Calu3 (cell line): ENCODE results near the gene NLRP12. TPM values are rescaled to one million over a fixed set of nuclear protein-coding genes. Genes with fewer than 3 reads are reported as not detected.
"Not testable (repeated sequence)": the region's sequence is repeated elsewhere in the genome, so short reads cannot be mapped to it uniquely, and the experiment has no call there.

Source experiments
- BruUV-seq: library from RNA; stranded (reverse); fragments of 400-500 nt; replicated peaks from 2 replicates; lab custom pipeline; 2021; lab: Mats Ljungman, UMichigan
- CTCF ChIA-PET: fragments of 300-600 bp; sonication (Branson Sonifier 250); formaldehyde crosslinking; loops from one replicate; lab custom pipeline; 2022; ENCODE audit warnings: antibody characterized with exemption; lab: Charles Lee
- DNase-seq: peaks from one replicate; pipeline ENCODE4 v3.0.0; 2022
- H3K27ac Mint-ChIP-seq: one replicate; pipeline ENCODE4 v1.8.0; 2022; ENCODE audit warnings: mixed read lengths; ENCODE audit not compliant: unreplicated experiment
- H3K27me3 Mint-ChIP-seq: one replicate; pipeline ENCODE4 v1.8.0; 2022; ENCODE audit warnings: mixed read lengths; ENCODE audit not compliant: unreplicated experiment
- H3K36me3 Mint-ChIP-seq: one replicate; pipeline ENCODE4 v1.8.0; 2022; ENCODE audit warnings: mild to moderate bottlenecking, moderate library complexity, mixed read lengths; ENCODE audit not compliant: insufficient read depth, unreplicated experiment
- H3K4me1 Mint-ChIP-seq: one replicate; pipeline ENCODE4 v1.8.0; 2022; ENCODE audit warnings: mild to moderate bottlenecking, low read depth, mixed read lengths; ENCODE audit not compliant: unreplicated experiment
- H3K4me3 Mint-ChIP-seq: one replicate; pipeline ENCODE4 v1.8.0; 2022; ENCODE audit warnings: mild to moderate bottlenecking, low read depth, moderate library complexity, mixed read lengths; ENCODE audit not compliant: unreplicated experiment
- H3K9me3 Mint-ChIP-seq: one replicate; pipeline ENCODE4 v1.8.0; 2022; ENCODE audit warnings: low read depth, mixed read lengths; ENCODE audit not compliant: unreplicated experiment
- CTCF ChIP-seq: fragments of 200-600 bp; IDR thresholded peaks from one replicate; pipeline ENCODE4 v1.8.0; 2022; ENCODE audit warnings: antibody characterized with exemption; ENCODE audit not compliant: unreplicated experiment
- intact Hi-C: fragments of 100-400 bp; cut with micrococcal nuclease; formaldehyde crosslinking; loops from one replicate; pipeline ENCODE4 v1.10.0; 2022; ENCODE audit not compliant: unreplicated experiment
- total RNA-seq: library from RNA; stranded (reverse); gene quantifications from 2 replicates; pipeline ENCODE4 v1.2.3, GENCODE V29; 2022

The NLRP12 gene
- total RNA-seq, 1 experiment from 2014 or later, result not detected

DNA sequence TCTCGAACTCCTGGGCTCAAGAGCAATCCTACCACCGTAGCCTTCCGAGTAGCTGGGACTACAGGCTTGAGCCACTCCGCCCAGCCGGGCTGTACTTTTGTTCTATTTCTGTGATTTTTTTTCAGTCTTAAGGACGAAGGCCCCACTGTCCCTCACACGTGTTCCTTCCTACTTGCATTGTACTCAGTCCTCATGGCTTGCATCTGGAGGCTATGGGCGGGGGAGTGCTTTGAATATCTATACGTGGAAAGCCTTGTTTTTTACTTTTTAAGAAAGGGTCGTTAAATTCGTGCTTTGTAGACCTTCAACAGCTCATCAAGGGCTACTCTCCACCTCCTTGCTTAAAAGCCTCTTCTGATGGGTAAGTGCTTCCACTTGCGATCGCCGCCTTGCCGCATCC is 36.8 kb downstream of the NLRP12 start:
- no TSS peak for BruUV-seq
- Mint-ChIP-seq H3K4me1 (no peaks in the 10 kb centered on the region), H3K9me3 (no peaks in the 10 kb centered on the region), H3K27ac (no peak overlapping the region), H3K36me3 (no peaks in the 10 kb centered on the region), H3K4me3 (no peak overlapping the region), H3K27me3 (no peaks in the 10 kb centered on the region)
- TF ChIP-seq CTCF, result no peak
- CTCF ChIA-PET, result no interaction called here
- DNase-seq, result no peak
- intact Hi-C loops, result no loop called here

DNA sequence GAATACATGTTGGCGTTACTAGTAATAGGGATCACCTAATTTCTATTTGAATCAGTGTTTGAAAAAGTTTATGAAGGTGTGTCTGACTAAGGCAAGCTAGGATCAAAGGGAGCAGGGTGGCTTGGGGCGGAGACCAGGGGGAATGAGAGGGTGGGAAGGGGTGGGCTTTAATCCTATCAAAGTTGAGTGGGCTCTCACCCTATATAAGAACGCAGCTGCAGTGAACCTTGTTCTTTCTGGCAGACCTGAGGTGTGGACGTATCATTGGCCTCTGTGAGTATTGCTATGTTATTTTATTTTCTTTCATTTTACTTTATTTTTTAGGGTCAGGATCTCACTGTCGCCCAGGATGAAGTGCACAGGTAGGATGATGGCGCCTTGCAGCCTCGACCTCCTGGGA is 37.4 kb downstream of the NLRP12 start:
- intact Hi-C loops, result no loop called here
- DNase-seq, result no peak
- no peaks in the 10 kb centered on the region for H3K27me3 Mint-ChIP-seq
- no peak for TF ChIP-seq CTCF
- H3K4me3 Mint-ChIP-seq, result no peak overlapping the region
- H3K4me1 Mint-ChIP-seq, result no peaks in the 10 kb centered on the region
- no peak overlapping the region for H3K27ac Mint-ChIP-seq
- no peaks in the 10 kb centered on the region for H3K9me3 Mint-ChIP-seq
- CTCF ChIA-PET, result no interaction called here
- no TSS peak for BruUV-seq
- H3K36me3 Mint-ChIP-seq, result no peaks in the 10 kb centered on the region

DNA sequence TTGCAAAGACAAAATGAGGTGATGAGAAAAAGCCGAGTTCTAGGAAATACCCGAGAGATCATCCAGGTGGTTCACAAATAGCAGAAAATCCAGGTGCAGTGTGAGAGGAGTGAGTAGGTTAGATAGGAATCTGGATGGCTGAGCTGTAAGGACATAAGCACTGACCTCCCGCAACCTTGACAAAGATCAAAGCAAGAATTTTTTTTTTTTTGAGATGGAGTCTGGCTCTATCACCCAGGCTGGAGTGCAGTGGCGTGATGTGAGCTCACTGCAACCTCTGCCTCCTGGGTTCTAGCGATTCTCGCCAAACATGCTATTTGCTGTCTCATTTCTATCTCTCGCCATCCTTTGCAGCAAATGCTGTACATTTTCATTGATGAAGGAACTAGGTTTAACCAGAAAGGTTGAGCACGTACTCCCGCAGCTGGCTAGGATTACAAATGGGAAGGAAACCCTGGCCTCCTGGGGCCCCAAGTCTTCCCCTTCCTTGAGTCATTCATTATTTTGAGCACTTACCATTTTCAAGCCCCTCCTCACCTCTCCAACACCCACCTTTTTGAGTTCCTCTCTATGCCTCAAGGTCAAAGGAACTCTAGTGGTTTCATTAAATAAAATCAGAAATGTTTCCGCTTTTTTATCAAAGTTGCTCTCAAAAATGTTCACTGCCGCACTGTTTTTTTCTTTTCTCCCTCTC is 38.8 kb downstream of the NLRP12 start:
- DNase-seq, result no peak
- no peak for TF ChIP-seq CTCF
- no peak overlapping the region for H3K27ac Mint-ChIP-seq
- intact Hi-C loops, result no loop called here
- no peaks in the 10 kb centered on the region for H3K4me1 Mint-ChIP-seq
- no peaks in the 10 kb centered on the region for H3K36me3 Mint-ChIP-seq
- H3K4me3 Mint-ChIP-seq, result no peak overlapping the region
- H3K27me3 Mint-ChIP-seq, result no peaks in the 10 kb centered on the region
- CTCF ChIA-PET, result interaction anchor here (0.5 to 0.7 kb wide), 2 partner anchors 35 to 313 kb away, joined by 4 to 7 read pairs; no protein-coding TSS in a partner anchor
- H3K9me3 Mint-ChIP-seq, result no peaks in the 10 kb centered on the region
- no TSS peak for BruUV-seq

DNA sequence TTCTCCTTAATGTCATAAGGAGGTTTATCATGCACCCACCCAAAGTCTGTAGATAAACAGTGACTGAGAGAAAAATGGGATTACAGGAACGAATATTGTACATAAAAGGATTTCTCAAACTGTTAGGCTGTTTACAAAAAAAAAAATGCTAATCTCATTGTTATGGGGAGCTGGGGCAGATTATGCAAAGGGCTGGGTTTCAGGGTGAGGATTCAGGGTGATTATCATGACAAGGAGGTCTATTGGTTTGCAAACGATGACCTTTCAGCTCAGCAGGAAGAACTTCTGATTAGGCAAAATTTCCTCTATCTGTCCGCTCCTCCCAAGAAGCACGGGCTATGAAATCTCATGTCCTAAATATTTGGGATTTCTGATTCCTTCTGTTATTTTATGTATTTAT is 41.4 kb downstream of the NLRP12 start:
- Mint-ChIP-seq H3K36me3 (no peaks in the 10 kb centered on the region), H3K4me3 (no peak overlapping the region), H3K27ac (no peak overlapping the region), H3K4me1 (no peaks in the 10 kb centered on the region), H3K9me3 (no peaks in the 10 kb centered on the region), H3K27me3 (no peaks in the 10 kb centered on the region)
- intact Hi-C loops, result no loop called here
- BruUV-seq, result no TSS peak
- TF ChIP-seq CTCF, result no peak
- CTCF ChIA-PET, result interaction anchor here (1.4 kb wide), 1 partner anchor 10 kb away, joined by 3 read pairs; no protein-coding TSS in a partner anchor
- DNase-seq, result no peak

GRCh38 chr19:53781332-53781731 is 42.8 kb downstream of the NLRP12 start:
- H3K36me3 Mint-ChIP-seq, BruUV-seq, intact Hi-C loops, DNase-seq, H3K4me3 Mint-ChIP-seq, H3K27me3 Mint-ChIP-seq, H3K4me1 Mint-ChIP-seq, H3K9me3 Mint-ChIP-seq, H3K27ac Mint-ChIP-seq: not testable (repeated sequence)
- CTCF ChIA-PET, result interaction anchor here (1.3 kb wide), 1 partner anchor 12 kb away, joined by 3 read pairs; no protein-coding TSS in a partner anchor
